Mesenchymal stem cell (in vitro differentiated cells and primary cell): ENCODE data around the gene TMBIM6.
"Not testable (repeated sequence)": the region's sequence is repeated elsewhere in the genome, so short reads cannot be mapped to it uniquely, and the experiment has no call there.

ENCODE experiments used
- DNase-seq: peaks from one replicate; pipeline ENCODE4 v3.0.0-alpha.2; 2013
- H2AFZ ChIP-seq: one replicate; pipeline ENCODE4 v1.6.1; 2013; ENCODE audit warnings: low read depth, mild to moderate bottlenecking, control low read depth, inconsistent platforms, low read length, moderate library complexity
- H2AK5ac ChIP-seq: 2 replicates; pipeline ENCODE4 v1.6.1; 2013; ENCODE audit warnings: low read length, moderate library complexity, mild to moderate bottlenecking, inconsistent platforms; ENCODE audit not compliant: severe bottlenecking
- H2BK120ac ChIP-seq: one replicate; pipeline ENCODE4 v1.6.1; 2013; ENCODE audit warnings: low read depth, mild to moderate bottlenecking, inconsistent platforms, low read length, moderate library complexity
- H2BK12ac ChIP-seq, 2 experiments: one replicate each; pipeline ENCODE4 v1.6.1; 2013; ENCODE audit warnings: inconsistent platforms in 2 of 2, low read length in 2 of 2, mild to moderate bottlenecking in 2 of 2, moderate library complexity in 2 of 2, control low read depth in 1 of 2
- H2BK15ac ChIP-seq: one replicate; pipeline ENCODE4 v1.6.1; 2013; ENCODE audit warnings: mild to moderate bottlenecking, low read depth, inconsistent platforms; ENCODE audit not compliant: poor library complexity, severe bottlenecking
- H2BK5ac ChIP-seq: 2 replicates; pipeline ENCODE4 v1.6.1; 2013; ENCODE audit warnings: low read depth, mild to moderate bottlenecking, low read length, control low read depth, inconsistent platforms; ENCODE audit not compliant: poor library complexity, severe bottlenecking
- H3K14ac ChIP-seq, 2 experiments: one replicate each; pipeline ENCODE4 v1.6.1; 2013; ENCODE audit warnings: inconsistent platforms in 2 of 2, low read length in 2 of 2, control low read depth in 1 of 2, mild to moderate bottlenecking in 1 of 2, moderate library complexity in 1 of 2
- H3K18ac ChIP-seq, 2 experiments: one replicate each; pipeline ENCODE4 v1.6.1; 2013; ENCODE audit warnings: inconsistent platforms in 2 of 2, low read length in 2 of 2, control low read depth in 1 of 2, low read depth in 1 of 2, mild to moderate bottlenecking in 1 of 2
- H3K23ac ChIP-seq, 2 experiments: one replicate each; pipeline ENCODE4 v1.6.1; 2013; ENCODE audit warnings: inconsistent platforms in 2 of 2, low read length in 2 of 2, mild to moderate bottlenecking in 2 of 2, moderate library complexity in 2 of 2, control low read depth in 1 of 2
- H3K27ac ChIP-seq: 2 replicates; pipeline ENCODE4 v1.5.1; 2013; ENCODE audit warnings: mild to moderate bottlenecking, moderate library complexity, low read length, control low read depth, inconsistent platforms; ENCODE audit not compliant: poor library complexity, severe bottlenecking
- H3K27me3 ChIP-seq, 2 experiments: 2 replicates each; pipeline versions ENCODE4 v1.6.1 to v1.7.0; 2013; ENCODE audit warnings: low read length in 2 of 2, mild to moderate bottlenecking in 2 of 2, moderate library complexity in 2 of 2, control low read depth in 1 of 2, inconsistent platforms in 1 of 2; ENCODE audit not compliant: control insufficient read depth in 1 of 2, insufficient read depth in 1 of 2
- H3K36me3 ChIP-seq, 2 experiments: 2 replicates each; pipeline versions ENCODE4 v1.6.1 to v1.7.0; 2013; ENCODE audit warnings: low read length in 2 of 2, control low read depth in 1 of 2, inconsistent platforms in 1 of 2, low read depth in 1 of 2, mild to moderate bottlenecking in 1 of 2; ENCODE audit not compliant: insufficient read depth in 2 of 2, control insufficient read depth in 1 of 2
- H3K4ac ChIP-seq, 2 experiments: one replicate each; pipeline ENCODE4 v1.6.1; 2013; ENCODE audit warnings: inconsistent platforms in 2 of 2, low read length in 2 of 2, mild to moderate bottlenecking in 2 of 2, moderate library complexity in 2 of 2, control low read depth in 1 of 2, low read depth in 1 of 2
- H3K4me1 ChIP-seq: 2 replicates; pipeline ENCODE4 v1.6.1; 2013; ENCODE audit warnings: low read depth, low read length, control low read depth; ENCODE audit not compliant: control insufficient read depth, insufficient read depth
- H3K4me2 ChIP-seq: 2 replicates; pipeline ENCODE4 v1.6.1; 2013; ENCODE audit warnings: low read length, mild to moderate bottlenecking, inconsistent platforms; ENCODE audit not compliant: poor library complexity, severe bottlenecking
- H3K4me3 ChIP-seq, 2 experiments: 2 replicates each; pipeline versions ENCODE4 v1.5.1 to v1.7.0; 2013; ENCODE audit warnings: low read length in 2 of 2, mild to moderate bottlenecking in 2 of 2, control low read depth in 1 of 2, low read depth in 1 of 2; ENCODE audit not compliant: insufficient read depth in 1 of 2
- H3K79me1 ChIP-seq: replicated peaks from 2 replicates; pipeline ENCODE4 v1.6.1; 2013; ENCODE audit warnings: mild to moderate bottlenecking, control low read depth, low read length, inconsistent platforms; ENCODE audit not compliant: poor library complexity, severe bottlenecking
- H3K9ac ChIP-seq: 2 replicates; pipeline ENCODE4 v1.7.0; 2013; ENCODE audit warnings: mild to moderate bottlenecking, low read length, moderate library complexity
- H3K9me3 ChIP-seq: 2 replicates; pipeline ENCODE4 v1.7.0; 2013; ENCODE audit warnings: mild to moderate bottlenecking, low read length; ENCODE audit not compliant: control insufficient read depth
- H4K8ac ChIP-seq: one replicate; pipeline ENCODE4 v1.6.1; 2013; ENCODE audit warnings: inconsistent platforms, mild to moderate bottlenecking, low read length, moderate library complexity
- H4K91ac ChIP-seq: one replicate; pipeline ENCODE4 v1.6.1; 2013; ENCODE audit warnings: mild to moderate bottlenecking, low read length, inconsistent platforms
- WGBS: methylation state at CpG from one replicate; pipeline ENCODE4 v1.1.7; 2013; ENCODE audit warnings: mixed read lengths; 5-methylcytosine and 5-hydroxymethylcytosine counted together

Gene TMBIM6

GRCh38 chr12:49764126-49764525 is 22.8 kb downstream of the TMBIM6 start:
- Histone ChIP-seq H2AK5ac (no peak overlapping the region), H3K14ac (no peak overlapping the region), H3K9ac (no peak overlapping the region), H2AFZ (no peak overlapping the region), H4K8ac (no peak overlapping the region), H3K23ac (no peak overlapping the region), H3K18ac (no peak overlapping the region), H3K4me1 (no peaks in the 10 kb centered on the region), H4K91ac (no peak overlapping the region), H3K79me1 (peaks cover 12% of the 10 kb centered on the region), H2BK5ac (no peak overlapping the region), H3K4me2 (no peak overlapping the region), H3K27me3 (no peaks in the 10 kb centered on the region), H3K9me3 (no peaks in the 10 kb centered on the region), H3K4me3 (no peak overlapping the region), H2BK12ac (no peak overlapping the region), H3K36me3 (peaks cover 52 to 65% of the 10 kb centered on the region in 2 experiments), H3K27ac (no peak overlapping the region), H2BK15ac (no peak overlapping the region), H3K4ac (no peak overlapping the region), H2BK120ac (no peak overlapping the region)
- DNase-seq, result no peak
- WGBS, result 97% methylated on average over 3 of the region's 3 CpGs

GRCh38 chr12:49766115-49766455 is 24.7 kb downstream of the TMBIM6 start:
- Histone ChIP-seq H4K91ac (no peak overlapping the region), H4K8ac (no peak overlapping the region)

DNA sequence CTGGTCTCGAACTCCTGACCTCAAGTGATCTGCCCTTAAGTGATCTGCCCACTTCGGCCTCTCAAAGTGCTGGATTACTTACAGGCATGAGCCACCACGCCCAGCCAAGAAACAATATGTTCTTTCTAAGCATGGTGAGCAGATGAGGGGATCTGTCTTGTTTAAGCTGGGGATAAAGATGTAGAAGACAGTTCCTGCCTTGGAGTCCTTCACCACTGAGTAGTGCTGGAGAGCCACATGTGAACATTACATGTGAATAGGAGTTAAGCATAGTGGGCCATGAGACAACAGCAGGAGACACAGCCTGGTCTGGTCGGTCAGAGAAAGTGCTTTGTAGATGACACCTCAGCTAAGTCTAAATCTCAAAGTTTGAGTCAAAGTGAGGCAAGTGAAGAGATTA is 26.0 kb downstream of the TMBIM6 start:
- Histone ChIP-seq H3K4ac (no peak overlapping the region), H2BK15ac (no peak overlapping the region), H3K4me2 (no peak overlapping the region), H3K9me3 (no peaks in the 10 kb centered on the region), H3K4me1 (no peaks in the 10 kb centered on the region), H3K27me3 (no peaks in the 10 kb centered on the region), H4K91ac (no peak overlapping the region), H3K79me1 (peaks cover 3% of the 10 kb centered on the region), H2BK120ac (no peak overlapping the region), H2AK5ac (no peak overlapping the region), H3K4me3 (no peak overlapping the region), H3K23ac (no peak overlapping the region), H2BK5ac (no peak overlapping the region), H2AFZ (no peak overlapping the region), H3K18ac (no peak overlapping the region), H3K9ac (no peak overlapping the region), H3K36me3 (peaks cover 24 to 35% of the 10 kb centered on the region in 2 experiments), H2BK12ac (no peak overlapping the region), H4K8ac (no peak overlapping the region), H3K14ac (no peak overlapping the region), H3K27ac (no peak overlapping the region)
- DNase-seq, result no peak
- WGBS, result 86% methylated on average over 4 of the region's 4 CpGs

More at GRCh38 chr12:49766115-49766455, 24.7 kb downstream of the TMBIM6 start:
- Histone ChIP-seq H2BK120ac (no peak overlapping the region), H2BK15ac (no peak overlapping the region), H3K79me1 (peaks cover 6% of the 10 kb centered on the region), H2BK12ac (no peak overlapping the region), H3K27ac (no peak overlapping the region), H3K23ac (no peak overlapping the region), H2BK5ac (no peak overlapping the region), H3K4ac (no peak overlapping the region), H2AFZ (no peak overlapping the region), H3K4me3 (no peak overlapping the region), H3K36me3 (peaks cover 35 to 48% of the 10 kb centered on the region in 2 experiments), H2AK5ac (no peak overlapping the region), H3K14ac (no peak overlapping the region), H3K4me1 (no peaks in the 10 kb centered on the region), H3K18ac (no peak overlapping the region), H3K4me2 (no peak overlapping the region), H3K9me3 (no peaks in the 10 kb centered on the region), H3K9ac (no peak overlapping the region), H3K27me3 (no peaks in the 10 kb centered on the region)
- DNase-seq, result no peak
- WGBS, result 96% methylated on average over 8 of the region's 8 CpGs

DNA sequence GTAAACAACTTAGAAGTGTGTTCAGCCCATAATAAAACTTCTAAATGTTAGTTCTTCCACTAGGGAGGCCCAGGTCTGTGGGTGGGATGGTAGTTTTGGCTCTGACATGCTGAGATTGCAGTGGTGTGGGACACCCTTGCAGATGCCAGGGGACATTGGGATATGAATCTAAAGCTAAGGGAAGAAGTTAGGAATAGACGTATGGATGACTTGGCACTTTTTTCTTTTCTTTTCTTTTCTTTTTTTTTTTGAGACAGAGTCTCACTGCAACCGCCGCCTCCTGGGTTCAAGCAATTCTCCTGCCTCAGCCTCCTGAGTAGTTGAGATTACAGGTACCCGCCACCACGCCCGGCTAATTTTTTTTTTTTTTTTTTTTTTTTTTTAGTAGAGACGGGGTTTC is 31.7 kb downstream of the TMBIM6 start:
- H3K27ac ChIP-seq, H3K23ac ChIP-seq, H2BK15ac ChIP-seq, H3K9me3 ChIP-seq, H3K4ac ChIP-seq, H3K27me3 ChIP-seq, H3K4me1 ChIP-seq, DNase-seq, H2AFZ ChIP-seq, H3K36me3 ChIP-seq, H3K14ac ChIP-seq, H2BK12ac ChIP-seq, H2AK5ac ChIP-seq, H3K79me1 ChIP-seq, H2BK5ac ChIP-seq, H4K8ac ChIP-seq, H3K4me3 ChIP-seq, H4K91ac ChIP-seq, H2BK120ac ChIP-seq, H3K4me2 ChIP-seq, H3K18ac ChIP-seq: not testable (repeated sequence)
- H3K9ac ChIP-seq, result peak overlapping the region; percentile 14
- WGBS, result 100% methylated on average over 5 of the region's 7 CpGs
